Right lung (tissue), 5 donors: ENCODE data around the gene SGIP1. TPM values are rescaled to one million over a fixed set of nuclear protein-coding genes. Genes with fewer than 3 reads are reported as not detected.
"Not testable (repeated sequence)": the region's sequence is repeated elsewhere in the genome, so short reads cannot be mapped to it uniquely, and the experiment has no call there.

ENCODE experiments used
- DNase-seq, 2 donors: peaks; one replicate each; pipeline ENCODE4 v3.0.0-alpha.2; 2013
- polyA plus RNA-seq, 5 donors: library from polyadenylated mRNA; unstranded; fragments of 120-200 nt; gene quantifications; one replicate each; pipeline versions ENCODE4 v1.2.1 to v1.2.3, GENCODE V29; 2013; ENCODE audit warnings: inconsistent platforms in 1 of 5, low replicate concordance in 1 of 5; ENCODE audit not compliant: insufficient read length in 5 of 5, insufficient read depth in 1 of 5

The SGIP1 gene
- polyA plus RNA-seq, 5 donors = 8.2 to 16.0 (median 10.5) TPM

DNA sequence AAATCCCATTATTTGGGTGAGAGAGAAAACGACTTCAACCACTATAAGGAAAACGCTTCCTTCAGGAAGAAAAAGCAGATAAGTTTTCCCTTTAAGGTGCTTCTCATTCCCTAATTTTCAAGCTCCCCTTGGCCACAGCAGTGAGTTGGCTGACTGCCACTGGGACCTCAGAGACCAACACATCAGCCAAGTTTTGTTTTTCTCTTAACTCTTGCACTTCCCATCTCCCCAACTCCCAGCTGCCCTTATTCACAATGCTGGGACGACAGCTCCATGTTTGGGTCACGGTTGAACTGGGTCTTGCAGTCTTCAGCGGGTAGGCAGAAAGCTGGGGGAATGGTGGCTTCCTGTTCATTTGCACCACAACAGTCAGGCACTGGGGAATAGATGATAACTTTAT lies 18.9 kb downstream of the SGIP1 start:
- peak in 1 of 2 donors; percentile 71 for DNase-seq

DNA sequence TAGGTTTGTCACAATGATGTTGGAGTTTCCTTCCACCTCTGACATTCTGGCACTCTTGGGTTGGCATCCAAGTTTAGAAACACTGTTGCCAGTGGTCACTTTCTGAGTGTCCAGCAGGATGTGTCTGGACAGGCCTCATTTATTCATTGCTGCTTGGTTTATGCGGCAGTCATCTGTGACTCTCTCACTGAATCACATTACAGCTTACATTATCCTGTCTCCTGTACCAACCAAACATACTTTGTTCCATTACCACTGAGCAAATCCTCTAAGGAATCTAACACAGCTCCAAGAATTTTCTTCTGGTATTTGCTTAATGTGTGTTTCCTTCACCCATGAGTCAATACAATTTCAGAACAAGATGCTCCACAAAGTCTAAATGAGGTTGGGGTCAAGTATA lies 19.9 kb downstream of the SGIP1 start:
- no peak for DNase-seq

DNA sequence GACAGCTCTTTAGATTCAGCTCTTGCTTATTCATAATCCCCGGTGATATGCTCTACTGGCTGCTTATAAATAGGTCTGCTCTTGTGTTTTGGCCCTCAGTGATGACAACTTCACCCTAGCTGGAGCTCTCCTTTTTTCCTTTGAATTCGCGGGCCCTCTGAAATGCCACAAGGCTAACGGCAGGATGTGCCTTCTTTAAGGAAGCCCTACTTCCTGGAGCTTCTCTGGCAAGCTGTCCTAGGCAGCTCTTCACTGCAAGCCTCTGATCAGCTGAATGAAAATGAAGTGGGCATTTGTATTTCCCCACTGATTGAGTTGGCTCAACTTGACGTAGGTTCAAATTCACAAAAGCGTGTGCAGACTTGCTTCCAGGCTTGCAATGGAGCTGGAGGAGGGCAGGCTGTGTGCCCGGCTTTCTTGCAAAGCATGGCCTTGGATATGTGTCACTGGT lies 22.2 kb downstream of the SGIP1 start:
- no peak for DNase-seq

DNA sequence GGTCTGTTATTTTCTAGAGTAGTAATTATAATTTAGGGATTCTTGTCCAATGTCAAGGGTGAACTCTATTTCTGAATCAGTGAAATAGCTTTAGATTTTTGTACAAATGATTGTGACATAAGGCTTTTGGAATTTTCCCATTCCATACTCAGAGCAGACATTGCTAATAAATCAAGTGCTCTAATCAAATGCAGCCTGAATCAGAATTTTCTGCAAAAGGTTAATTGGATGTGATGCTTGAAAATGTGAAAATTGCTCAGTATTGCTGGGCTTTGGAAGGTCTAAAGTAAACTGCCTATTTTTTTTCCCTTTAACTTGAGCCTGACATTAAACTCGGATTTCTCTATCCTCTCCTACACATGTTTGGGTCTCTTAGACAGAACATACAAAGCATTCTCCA lies 23.2 kb downstream of the SGIP1 start:
- DNase-seq = no peak

DNA sequence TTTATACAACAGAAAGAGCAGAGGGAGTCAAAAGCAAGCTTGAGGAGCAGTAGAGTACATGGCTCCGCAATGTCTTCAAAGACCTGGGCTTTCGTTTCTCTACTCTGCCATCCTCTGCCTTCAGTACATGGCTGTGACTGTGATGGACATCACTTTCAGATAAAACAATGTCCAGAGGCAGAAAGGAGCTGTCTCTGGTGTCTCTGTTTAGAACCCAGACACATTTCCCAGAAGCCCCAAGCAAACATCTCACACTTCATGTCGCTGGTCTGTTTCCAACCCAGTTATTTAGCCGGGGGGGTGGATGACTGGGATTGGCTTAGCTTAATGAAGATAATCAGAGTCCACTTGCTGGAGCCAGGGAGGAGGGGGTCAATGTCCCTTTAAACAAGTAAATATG lies 25.6 kb downstream of the SGIP1 start:
- no peak for DNase-seq

DNA sequence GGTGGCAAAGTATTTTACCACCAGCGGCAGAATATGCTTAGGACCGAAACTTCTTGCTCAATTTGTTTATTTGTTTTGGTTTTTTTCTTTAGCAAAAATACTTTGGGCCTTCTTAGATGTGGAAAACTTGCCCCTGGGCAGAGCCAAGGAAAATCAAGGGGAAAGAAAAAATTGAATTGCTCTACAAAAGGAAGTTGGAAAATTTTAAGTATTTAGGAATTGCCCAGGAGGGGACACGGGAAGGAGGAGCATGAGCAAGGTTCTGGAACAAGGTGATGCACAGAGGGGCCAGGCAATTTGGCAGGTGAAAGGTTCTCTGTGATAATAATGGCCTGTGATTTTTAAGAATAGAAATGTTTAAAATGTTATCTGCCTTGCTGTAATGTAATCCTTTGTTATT lies 28.6 kb downstream of the SGIP1 start:
- no peak for DNase-seq

DNA sequence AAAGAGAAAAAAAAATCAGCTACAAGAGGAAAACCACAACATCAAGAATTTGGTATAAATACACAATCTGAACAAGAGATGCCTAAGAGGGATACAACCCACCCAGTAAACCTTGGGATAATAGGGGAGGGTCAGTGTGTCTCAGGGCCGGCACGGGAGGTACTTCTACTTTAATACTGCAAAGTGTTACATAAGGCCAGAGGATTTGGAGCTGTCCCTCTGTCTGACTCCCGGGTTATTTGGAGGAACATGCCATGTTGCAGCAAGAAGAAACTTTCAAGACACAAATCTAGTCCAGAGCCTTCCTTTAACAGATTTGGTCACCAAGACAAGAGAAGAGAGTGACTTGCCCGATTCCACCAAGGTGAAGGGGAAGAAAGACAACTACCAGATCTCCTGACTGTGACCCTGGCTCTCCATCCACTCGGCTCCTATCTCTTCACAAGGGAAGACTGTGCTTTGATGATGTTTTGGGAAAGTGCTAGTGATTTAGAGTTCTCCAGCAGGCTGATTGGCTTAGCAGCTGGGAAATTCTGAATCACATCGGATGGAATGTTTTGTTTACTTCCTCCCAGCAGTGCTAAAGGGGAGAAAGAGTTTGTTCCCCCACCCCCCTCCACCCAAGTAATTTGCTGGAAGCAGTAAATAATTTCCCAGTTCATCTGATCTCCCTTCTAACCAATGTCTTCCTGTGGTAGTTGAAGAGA lies 29.3 kb downstream of the SGIP1 start:
- DNase-seq = peak; percentile 90 to 94

DNA sequence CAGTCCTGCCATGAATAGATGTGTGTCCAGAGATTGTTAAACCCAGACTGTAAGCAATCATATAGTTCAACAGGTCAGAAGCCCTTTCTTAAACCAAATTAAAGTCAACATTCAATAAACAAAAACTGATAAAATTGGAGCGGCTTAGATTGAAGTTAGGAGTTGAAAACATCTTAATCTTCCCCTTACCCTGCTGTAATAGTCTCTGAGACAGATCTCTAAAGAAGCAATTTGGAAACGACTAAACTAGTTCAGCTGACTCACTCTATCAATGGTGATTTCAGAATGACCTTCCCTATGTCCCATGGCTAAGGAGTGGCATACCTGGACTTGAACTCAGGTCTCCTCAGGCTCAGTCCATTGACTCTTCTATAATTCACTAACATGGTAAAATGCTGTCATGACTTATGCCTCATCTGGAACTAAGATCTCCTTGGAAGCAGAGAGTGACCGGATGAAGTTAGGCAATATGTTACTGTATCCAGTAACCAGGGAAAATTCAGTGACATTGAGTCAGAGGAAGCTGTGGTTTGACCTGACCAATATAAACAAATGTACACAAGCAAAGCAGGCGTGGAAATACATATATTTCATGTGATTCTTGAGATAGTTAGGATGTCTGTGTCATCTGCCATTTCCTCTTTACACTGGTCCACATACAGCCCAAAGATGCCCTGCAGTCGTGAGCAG lies 30.1 kb downstream of the SGIP1 start:
- DNase-seq = peak; percentile 73 to 85

DNA sequence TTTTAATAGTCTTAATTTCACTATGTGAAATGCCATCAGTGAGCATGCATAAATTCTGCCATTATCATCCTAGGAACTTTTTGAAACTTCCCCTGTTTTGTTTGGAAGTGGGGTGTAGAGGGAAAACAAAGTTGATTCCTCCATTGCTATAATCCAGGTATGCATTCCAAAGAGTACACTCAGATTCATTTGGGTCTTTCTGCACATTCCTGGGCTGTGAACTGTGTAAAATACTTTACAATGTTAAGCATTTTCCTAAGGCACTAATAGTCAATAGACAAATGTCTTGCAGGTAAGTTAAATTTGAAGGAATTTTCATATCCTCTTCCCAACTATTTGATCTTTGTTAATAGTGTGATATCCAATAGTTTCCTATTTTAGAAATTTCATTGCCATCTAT lies 36.2 kb downstream of the SGIP1 start:
- no peak for DNase-seq

DNA sequence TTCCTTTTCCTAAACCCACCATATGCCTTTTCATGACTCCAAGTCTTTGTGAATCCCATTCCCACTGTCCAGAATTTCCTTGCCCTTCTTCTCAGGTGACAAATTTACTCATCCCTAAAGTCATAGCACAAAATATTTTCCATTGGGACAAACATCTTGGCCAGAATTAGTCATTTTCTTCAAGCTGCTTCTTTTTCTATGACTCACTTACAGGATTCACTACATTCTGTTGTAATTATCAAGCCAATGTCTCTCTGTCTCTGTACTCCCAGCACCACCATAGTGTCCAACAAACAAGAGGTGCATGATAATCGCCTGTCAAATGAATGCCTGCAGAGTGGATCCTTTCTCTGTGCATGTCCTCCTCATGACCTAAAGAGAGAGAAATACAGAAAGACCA lies 37.8 kb downstream of the SGIP1 start:
- DNase-seq = no peak

DNA sequence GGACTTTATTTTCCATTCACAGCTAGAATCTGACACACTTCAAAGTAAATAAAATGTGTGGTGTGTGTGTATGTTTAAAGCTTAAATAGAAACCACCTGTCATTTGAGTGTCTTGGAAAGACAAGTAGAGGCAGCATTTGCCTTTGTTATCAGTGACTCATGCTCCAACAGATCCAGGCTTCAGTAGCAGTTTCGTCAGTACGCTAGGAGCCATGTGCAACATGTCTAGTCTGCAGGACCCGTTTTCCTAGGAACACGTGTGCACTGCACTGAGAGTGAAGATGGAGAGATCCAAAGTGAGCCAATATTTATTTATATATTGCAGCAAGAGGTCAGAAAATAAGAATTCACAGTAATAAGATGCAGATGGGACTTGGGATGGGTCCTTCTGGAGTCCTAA lies 41.8 kb downstream of the SGIP1 start:
- DNase-seq = no peak

DNA sequence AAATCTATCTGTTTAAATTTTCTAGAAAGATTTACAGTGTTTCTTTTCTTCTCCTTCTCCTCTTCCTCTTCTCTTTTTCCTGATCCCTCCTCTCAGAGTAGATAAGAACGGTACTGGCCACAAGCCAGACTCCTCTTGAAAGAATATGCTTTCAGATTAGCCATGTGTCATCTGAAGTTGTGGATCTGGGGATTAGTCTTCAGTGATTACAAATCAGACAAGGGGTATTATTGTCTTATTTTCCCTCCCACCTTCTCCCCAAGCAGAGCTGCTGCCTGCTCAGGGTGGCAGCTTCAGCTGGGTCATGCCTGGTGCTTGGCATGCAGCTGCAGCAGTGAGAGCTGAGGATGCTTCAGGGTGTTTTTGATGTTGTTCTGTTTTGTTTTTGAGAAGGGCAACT lies 42.7 kb downstream of the SGIP1 start:
- DNase-seq = no peak

DNA sequence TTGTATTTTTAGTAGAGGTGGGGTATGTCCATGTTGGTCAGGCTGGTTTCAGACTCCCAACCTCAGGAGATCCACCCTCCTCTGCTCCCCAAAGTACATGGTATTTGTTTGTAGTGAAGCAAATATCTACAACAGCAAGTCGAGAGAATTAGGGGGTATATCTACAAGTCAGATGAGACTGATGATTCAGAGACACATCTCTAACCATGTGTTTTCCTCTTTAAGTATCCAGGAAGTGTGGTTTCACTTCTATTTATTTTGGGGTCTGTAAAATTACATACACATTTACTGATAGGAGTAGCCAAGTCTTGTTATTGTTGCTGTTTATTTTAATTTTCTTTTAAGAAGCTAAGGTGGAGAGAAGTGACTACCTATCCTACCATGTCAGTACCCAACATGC lies 44.9 kb downstream of the SGIP1 start:
- no peak for DNase-seq

DNA sequence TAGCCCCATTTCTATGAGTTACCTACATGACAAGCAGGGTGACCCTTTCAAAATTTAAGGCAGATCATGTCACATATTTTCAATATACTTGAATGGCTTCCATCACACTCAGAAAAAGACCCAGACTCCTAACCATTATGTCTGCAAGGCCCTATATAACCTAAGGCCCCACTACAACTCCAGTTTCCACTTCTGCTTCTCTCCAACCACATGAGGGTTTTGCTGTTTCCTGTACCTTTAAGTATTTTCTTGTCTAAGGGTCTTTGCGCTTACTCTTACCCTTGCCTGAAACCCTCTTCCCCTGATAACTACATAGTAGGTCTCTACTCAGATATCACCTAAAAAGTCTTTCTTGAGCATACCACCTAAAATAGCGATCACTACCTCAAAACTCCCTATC lies 46.1 kb downstream of the SGIP1 start:
- DNase-seq = no peak

DNA sequence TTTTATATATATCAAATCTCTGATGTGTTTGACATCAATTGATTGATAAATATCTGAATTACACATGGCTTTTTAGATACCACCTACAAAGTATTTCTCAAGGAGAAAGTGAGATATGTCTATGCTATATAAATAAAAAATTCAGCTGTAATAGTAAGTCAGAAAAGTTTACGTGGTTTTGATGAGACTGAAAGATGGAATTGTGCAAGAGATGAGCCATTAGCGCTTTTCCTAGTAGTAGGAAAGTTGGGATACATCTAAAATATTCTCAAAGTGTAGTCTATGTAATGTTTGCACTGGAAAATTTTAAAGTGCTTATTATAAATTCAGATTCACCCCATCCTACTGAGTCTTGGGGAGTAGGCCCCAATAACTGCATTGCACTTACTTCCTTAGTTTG lies 49.1 kb downstream of the SGIP1 start:
- no peak for DNase-seq

DNA sequence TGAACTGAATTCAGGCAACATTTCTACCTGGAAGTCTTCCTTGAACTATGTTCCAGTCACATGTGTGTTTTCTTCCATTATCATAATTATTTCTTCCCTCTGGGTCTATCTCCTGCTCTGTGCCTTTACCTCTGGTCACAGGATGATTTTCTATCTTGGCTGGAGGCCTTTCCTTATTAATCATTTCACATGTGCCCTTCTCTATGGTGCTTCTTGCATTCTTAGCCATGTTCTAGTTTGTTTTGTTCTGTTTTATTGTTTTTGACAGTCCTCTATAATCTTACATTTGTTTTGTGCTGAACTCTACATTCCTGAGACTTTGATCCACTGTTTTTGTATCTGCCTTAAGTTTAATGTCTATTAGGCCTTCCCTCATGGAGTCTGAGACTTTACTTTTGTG lies 51.0 kb downstream of the SGIP1 start:
- DNase-seq = no peak

DNA sequence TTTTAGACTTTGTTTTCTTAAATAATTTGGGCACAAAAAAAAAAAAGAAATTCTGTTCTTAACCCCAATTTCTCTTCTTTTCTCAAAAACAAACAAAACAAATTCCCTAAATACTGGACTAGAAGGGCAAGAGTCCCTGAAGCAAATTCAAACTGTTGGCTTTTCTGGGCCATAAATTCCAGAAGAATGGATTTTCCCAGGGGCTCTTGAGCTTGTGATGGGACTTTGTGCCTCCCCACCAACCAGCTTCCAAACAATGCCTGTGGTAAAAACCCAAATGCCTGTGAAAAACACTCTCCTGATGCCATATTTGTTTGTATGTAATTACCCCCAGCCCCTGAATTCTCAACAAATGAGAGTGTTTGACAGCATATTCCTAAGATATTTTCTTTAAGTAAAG lies 55.4 kb downstream of the SGIP1 start:
- no peak for DNase-seq

DNA sequence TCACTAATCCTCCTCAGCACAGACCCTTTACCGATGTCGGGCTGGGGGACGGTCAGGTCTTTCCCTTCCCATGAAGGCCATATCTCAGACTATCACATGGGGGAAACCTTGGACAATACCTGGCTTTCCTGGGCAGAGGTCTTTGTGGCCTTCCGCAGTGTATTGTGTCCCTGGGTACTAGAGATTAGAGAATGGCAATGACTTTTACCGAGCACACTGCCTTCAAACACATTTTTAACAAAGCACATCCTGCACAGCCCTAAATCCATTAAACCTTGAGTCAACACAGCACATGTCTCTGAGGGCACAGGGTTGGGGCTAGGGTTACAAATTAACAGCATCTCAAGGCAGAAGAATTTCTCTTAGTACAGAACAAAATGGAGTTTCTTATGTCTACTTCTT lies 58.2 kb downstream of the SGIP1 start:
- DNase-seq = not testable (repeated sequence)

DNA sequence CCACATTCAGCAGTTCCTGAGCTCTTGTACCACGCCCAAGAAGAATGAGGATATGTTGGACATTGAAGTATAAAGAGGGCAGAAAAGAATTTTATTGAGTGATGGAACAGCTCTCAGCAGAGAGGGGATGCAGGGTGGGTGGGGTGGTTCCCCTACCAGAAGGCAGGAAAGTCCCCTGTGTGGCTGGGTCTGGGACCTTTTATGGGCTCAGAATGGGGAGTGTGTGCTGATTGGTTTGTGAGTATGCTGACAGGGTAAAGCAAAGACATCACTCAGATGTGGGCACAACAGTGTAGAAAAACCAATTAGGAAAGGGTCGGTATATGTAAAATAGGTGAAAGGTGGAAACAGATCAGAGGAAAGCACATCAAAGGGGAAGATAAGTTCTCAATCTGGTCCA lies 62.2 kb downstream of the SGIP1 start:
- DNase-seq = no peak

DNA sequence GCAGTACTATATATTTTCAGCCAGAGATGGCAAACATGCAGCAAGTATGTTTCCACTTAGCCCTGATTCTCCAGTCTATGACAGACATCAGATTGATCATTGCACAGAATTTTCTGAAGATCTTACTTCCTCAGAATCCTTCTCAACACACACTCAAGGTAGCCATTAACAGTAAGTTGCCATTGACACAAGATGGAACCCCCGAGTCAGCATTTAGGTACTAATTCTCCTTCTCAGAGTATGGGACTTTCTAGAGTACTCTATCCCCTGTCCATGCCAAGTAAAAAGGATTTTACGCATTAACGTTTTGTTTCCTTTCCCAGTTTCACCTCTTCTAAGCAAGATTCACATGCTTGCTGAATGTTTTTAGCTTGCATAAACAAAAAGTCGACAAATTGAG lies 63.5 kb downstream of the SGIP1 start:
- no peak for DNase-seq

DNA sequence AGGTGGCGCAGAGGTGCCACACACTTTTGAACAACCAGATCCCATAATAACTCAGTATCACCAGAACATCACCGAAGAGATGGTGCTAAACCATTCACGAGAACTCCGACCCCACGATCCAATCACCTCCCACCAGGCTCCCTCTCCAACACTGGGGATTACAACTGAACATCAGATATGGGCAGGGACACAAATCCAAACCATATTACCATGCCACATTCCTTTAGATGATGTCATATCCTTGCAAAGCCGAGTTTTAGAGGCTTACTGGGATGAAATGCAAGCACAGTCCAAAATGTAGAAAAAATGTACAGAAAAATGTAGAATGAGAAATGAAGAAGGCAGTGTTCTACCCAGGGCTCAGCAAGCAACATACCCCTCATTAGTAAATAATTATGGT lies 64.7 kb downstream of the SGIP1 start:
- DNase-seq = no peak

DNA sequence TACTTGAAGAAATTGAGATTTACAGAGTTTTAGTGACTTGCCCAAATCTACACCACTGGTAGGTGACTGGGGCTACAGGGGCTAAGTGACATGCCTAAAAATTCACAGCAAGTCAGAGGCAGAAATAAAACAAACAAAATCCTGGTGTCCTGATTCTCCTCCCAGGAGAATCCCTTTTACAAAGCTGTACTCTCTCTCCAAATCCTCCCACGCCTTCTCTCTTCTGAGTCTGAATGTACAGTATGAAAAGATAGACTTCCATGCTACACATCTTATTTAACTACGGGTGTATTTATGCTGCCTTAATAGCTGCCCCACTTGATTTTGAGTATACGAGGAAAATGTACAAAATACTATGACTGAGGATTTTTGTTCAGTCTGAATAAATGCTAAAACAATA lies 65.4 kb downstream of the SGIP1 start:
- no peak for DNase-seq

DNA sequence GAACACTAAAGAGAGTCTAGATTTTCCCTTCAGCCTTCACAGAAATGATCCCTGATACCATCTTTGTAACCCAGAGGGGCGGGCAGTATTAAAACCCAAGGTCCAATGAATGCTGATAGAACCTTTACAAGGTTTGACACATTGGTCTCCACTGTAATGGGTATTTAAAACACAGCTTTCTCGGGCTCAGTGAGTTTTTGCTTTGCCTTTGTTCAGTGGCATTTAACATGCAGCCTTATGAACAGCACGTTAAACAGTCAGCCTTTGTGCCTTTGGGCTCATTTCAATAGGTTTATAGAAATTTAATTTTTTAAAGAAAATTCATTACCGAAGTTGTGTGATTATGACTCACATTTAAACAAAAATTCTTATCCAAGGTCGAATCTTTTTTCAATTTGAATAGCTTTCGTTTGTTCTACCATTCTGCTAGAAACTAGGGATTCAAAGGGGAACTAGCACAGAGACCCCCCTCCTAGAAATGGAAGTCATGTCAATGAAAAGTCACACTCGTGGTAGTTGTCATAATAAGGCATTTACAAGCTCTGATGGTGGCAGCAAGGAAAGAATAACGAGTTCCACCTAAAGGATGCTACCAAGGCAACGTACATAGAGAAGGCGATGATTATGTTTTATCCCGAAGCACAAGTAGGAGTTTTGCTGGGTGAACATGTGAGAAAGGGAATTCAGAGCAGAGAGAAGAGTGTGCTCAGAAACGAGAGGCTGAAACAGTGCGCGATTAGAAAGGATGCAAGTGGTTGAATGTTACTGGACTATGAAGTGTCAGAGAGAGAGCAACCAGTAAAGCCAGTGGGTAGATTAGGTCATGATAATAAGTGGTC lies 66.2 kb downstream of the SGIP1 start:
- no peak for DNase-seq
